ENCODE results near the gene IL16.

GRCh38 chr15:81155375-81156218 lies 41.1 kb upstream of the IL16 start:
- no peak for TF ChIP-seq LEF1 (IDR thresholded peaks at IDR 0.05; ENCODE audit: borderline replicate concordance)
- no peak for TF ChIP-seq TARDBP (IDR thresholded peaks at IDR 0.05)
- TF ChIP-seq SUZ12 (IDR thresholded peaks at IDR 0.05) = no peak
- TF ChIP-seq L3MBTL2 (conservative IDR thresholded peaks at IDR 0.05) = no peak
- TF ChIP-seq BHLHE40 (IDR thresholded peaks at IDR 0.05; ENCODE audit: borderline replicate concordance) = no peak
- no peak for TF ChIP-seq SP1 (IDR thresholded peaks at IDR 0.05)
- TF ChIP-seq FOXM1 (IDR thresholded peaks at IDR 0.05; ENCODE audit: borderline replicate concordance) = no peak
- no peak for TF ChIP-seq HDGF (IDR thresholded peaks at IDR 0.05; ENCODE audit: borderline replicate concordance)
- no peak for TF ChIP-seq NFRKB (IDR thresholded peaks at IDR 0.05)
- TF ChIP-seq ZNF384 (IDR thresholded peaks at IDR 0.05) = no peak
- TF ChIP-seq CTBP1 (IDR thresholded peaks at IDR 0.05; ENCODE audit: borderline replicate concordance) = no peak
